ENCODE results near the gene NEK1.

Gene NEK1

GRCh38 chr4:169404960-169405359 is 207.4 kb downstream of the NEK1 start:
- no peak for TF ChIP-seq CTCF (IDR thresholded peaks at IDR 0.05; ENCODE audit: borderline replicate concordance, control extremely low read depth, extremely low read depth, insufficient read depth, missing control alignments)
- in situ Hi-C loops (cut with MboI; ENCODE audit: low sequenced_read_pairs, unreplicated experiment): no loop called here
- DNase-seq (ENCODE audit: low spot score): no peak

GRCh38 chr4:169400832-169401231 is 211.6 kb downstream of the NEK1 start:
- no peak for TF ChIP-seq CTCF (IDR thresholded peaks at IDR 0.05; ENCODE audit: borderline replicate concordance, control extremely low read depth, extremely low read depth, insufficient read depth, missing control alignments)
- no peak for DNase-seq (ENCODE audit: low spot score)
- in situ Hi-C loops (cut with MboI; ENCODE audit: low sequenced_read_pairs, unreplicated experiment): no loop called here

GRCh38 chr4:169399976-169400767 is 212.2 kb downstream of the NEK1 start:
- no peak for DNase-seq (ENCODE audit: low spot score)
- no peak for TF ChIP-seq CTCF (IDR thresholded peaks at IDR 0.05; ENCODE audit: borderline replicate concordance, control extremely low read depth, extremely low read depth, insufficient read depth, missing control alignments)
- in situ Hi-C loops (cut with MboI; ENCODE audit: low sequenced_read_pairs, unreplicated experiment): no loop called here

- TF ChIP-seq CTCF (IDR thresholded peaks at IDR 0.05; ENCODE audit: borderline replicate concordance, control extremely low read depth, extremely low read depth, insufficient read depth, missing control alignments): no peak
- in situ Hi-C loops (cut with MboI; ENCODE audit: low sequenced_read_pairs, unreplicated experiment): no loop called here
Observed at GRCh38 chr4:169398316-169398715, 214.1 kb downstream of the NEK1 start.

GRCh38 chr4:169397762-169398161 is 214.6 kb downstream of the NEK1 start:
- DNase-seq (ENCODE audit: low spot score): no peak
- in situ Hi-C loops (cut with MboI; ENCODE audit: low sequenced_read_pairs, unreplicated experiment): no loop called here
- TF ChIP-seq CTCF (IDR thresholded peaks at IDR 0.05; ENCODE audit: borderline replicate concordance, control extremely low read depth, extremely low read depth, insufficient read depth, missing control alignments): no peak

More at GRCh38 chr4:169398316-169398715, 214.1 kb downstream of the NEK1 start:
- DNase-seq (ENCODE audit: low spot score): no peak

- TF ChIP-seq CTCF (IDR thresholded peaks at IDR 0.05; ENCODE audit: borderline replicate concordance, control extremely low read depth, extremely low read depth, insufficient read depth, missing control alignments): no peak
- DNase-seq (ENCODE audit: low spot score): no peak
- in situ Hi-C loops (cut with MboI; ENCODE audit: low sequenced_read_pairs, unreplicated experiment): no loop called here
Observed at GRCh38 chr4:169385376-169385775, 227.0 kb downstream of the NEK1 start.

All from GM13976 (cell line).